GM12878 (cell line): Measurements from ENCODE around the gene INSYN2B. TPM values are rescaled to one million over a fixed set of nuclear protein-coding genes. Genes with fewer than 3 reads are reported as not detected.

Experiments
- ATAC-seq: fragments of 200-7000 bp; cut with Tn5 transposase; 3 replicates; pipeline ENCODE4 v1.9.1; 2020; ENCODE audit warnings: mild to moderate bottlenecking, moderate library complexity
- BruUV-seq: library from RNA; stranded (reverse); fragments of 400-500 nt; replicated peaks from 2 replicates; lab custom pipeline; 2021; lab: Mats Ljungman, UMichigan
- CTCF ChIA-PET: fragments of 300-600 bp; sonication (Branson Sonifier 250); formaldehyde crosslinking; extraction: SDS; loops from one replicate; lab custom pipeline; 2021; ENCODE audit warnings: inconsistent platforms; lab: Yijun Ruan, JAX
- POLR2A ChIA-PET: fragments of 350-600 bp; formaldehyde crosslinking; extraction: SDS; loops from one replicate; lab custom pipeline; 2021; ENCODE audit warnings: inconsistent platforms; lab: Charles Lee
- RAD21 ChIA-PET: fragments of 300-600 bp; sonication (Branson Sonifier 250); formaldehyde crosslinking; loops from one replicate; lab custom pipeline; 2023; ENCODE audit warnings: antibody characterized with exemption; ENCODE audit not compliant: unreplicated experiment; lab: Charles Lee
- SMC1A ChIA-PET: fragments of 300-600 bp; sonication (Branson Sonifier 250); formaldehyde crosslinking; loops from one replicate; lab custom pipeline; 2023; ENCODE audit not compliant: unreplicated experiment, uncharacterized antibody; lab: Charles Lee
- DNase-seq: peaks from one replicate; pipeline ENCODE4 v3.0.0-alpha.2; 2011; ENCODE audit warnings: low read depth, low spot score
- FAIRE-seq: peaks from 3 replicates; lab custom pipeline; 2011; peaks lifted over from hg19 to GRCh38; lab: Jason Lieb, UNC
- H2AFZ ChIP-seq: 2 replicates; pipeline ENCODE4 v1.6.0; 2011; ENCODE audit warnings: low read depth, low read length, control low read depth; ENCODE audit not compliant: control insufficient read depth
- H3K27ac ChIP-seq: 2 replicates; pipeline ENCODE4 v1.5.1; 2011; ENCODE audit warnings: control low read depth; ENCODE audit not compliant: control insufficient read depth, insufficient read depth
- H3K27me3 ChIP-seq, 2 experiments: replicated peaks in 1 of 2; 2 replicates each; pipeline versions ENCODE4 v1.6.0 to v1.6.1; 2011; ENCODE audit warnings: low read length in 1 of 2; ENCODE audit not compliant: control insufficient read depth in 2 of 2, insufficient read depth in 2 of 2
- H3K36me3 ChIP-seq, 2 experiments: 2 replicates each; pipeline ENCODE4 v1.5.1; 2011; ENCODE audit warnings: low read length in 1 of 2; ENCODE audit not compliant: control insufficient read depth in 2 of 2, insufficient read depth in 2 of 2
- H3K4me1 ChIP-seq: 2 replicates; pipeline ENCODE4 v1.6.1; 2011; ENCODE audit warnings: mild to moderate bottlenecking, low read length, moderate library complexity, mixed read lengths; ENCODE audit not compliant: control insufficient read depth, insufficient read depth
- H3K4me2 ChIP-seq: 2 replicates; pipeline ENCODE4 v1.6.0; 2011; ENCODE audit warnings: control low read depth; ENCODE audit not compliant: control insufficient read depth, insufficient read depth
- H3K4me3 ChIP-seq: fragments of 200-600 bp; sonication (generic); 2 replicates; pipeline ENCODE4 v1.5.1; 2016
- H3K79me2 ChIP-seq: 2 replicates; pipeline ENCODE4 v1.6.0; 2011; ENCODE audit warnings: low read length; ENCODE audit not compliant: control insufficient read depth, insufficient read depth
- H3K9ac ChIP-seq: 2 replicates; pipeline ENCODE4 v1.8.0; 2011; ENCODE audit warnings: low read length, control low read depth, mixed read lengths; ENCODE audit not compliant: control insufficient read depth, insufficient read depth
- H3K9me3 ChIP-seq: replicated peaks from 3 replicates; pipeline ENCODE4 v1.5.1; 2011; ENCODE audit warnings: mild to moderate bottlenecking, low read length; ENCODE audit not compliant: control insufficient read depth, insufficient read depth
- H4K20me1 ChIP-seq: 2 replicates; pipeline ENCODE4 v1.6.0; 2011; ENCODE audit not compliant: control insufficient read depth, insufficient read depth
- ASH2L ChIP-seq: fragments of 300-600, 200-600 bp; sonication (generic); IDR thresholded peaks from 2 replicates; pipeline ENCODE4 v1.6.1; 2017; ENCODE audit warnings: low read depth, mild to moderate bottlenecking, borderline replicate concordance
- ATF2 ChIP-seq: IDR thresholded peaks from 2 replicates; pipeline ENCODE4 v1.6.1; 2012; ENCODE audit warnings: low read length, inconsistent platforms
- BHLHE40 ChIP-seq, 2 experiments: fragments of 450-650 bp in 1 of 2; IDR thresholded peaks; 2 replicates each; pipeline ENCODE4 v1.6.1; 2011 to 2017; ENCODE audit warnings: low read depth in 2 of 2, borderline replicate concordance in 1 of 2, improper control_type of control experiment in 1 of 2, low read length in 1 of 2, mild to moderate bottlenecking in 1 of 2
- CUX1 ChIP-seq: IDR thresholded peaks from 2 replicates; pipeline ENCODE4 v1.6.1; 2012; ENCODE audit warnings: improper control_type of control experiment, low read depth, low read length; ENCODE audit not compliant: insufficient replicate concordance
- EGR1 ChIP-seq, 2 experiments: IDR thresholded peaks; 1 replicate in 1 of 2; 2 replicates in 1 of 2; pipeline ENCODE4 v1.6.1; 2011 to 2012; ENCODE audit warnings: low read depth in 2 of 2, low read length in 2 of 2, borderline replicate concordance in 1 of 2, mild to moderate bottlenecking in 1 of 2, moderate library complexity in 1 of 2
- EP300 ChIP-seq, 2 experiments: fragments of 150-350 bp in 1 of 2; IDR thresholded peaks; 2 replicates each; pipeline ENCODE4 v1.6.1; 2011 to 2012; ENCODE audit warnings: low read depth in 2 of 2, low read length in 2 of 2, borderline replicate concordance in 1 of 2, improper control_type of control experiment in 1 of 2, inconsistent platforms in 1 of 2; ENCODE audit not compliant: control insufficient read depth in 1 of 2
- FOXM1 ChIP-seq: IDR thresholded peaks from 2 replicates; pipeline ENCODE4 v1.6.1; 2012; ENCODE audit warnings: low read depth, mild to moderate bottlenecking, inconsistent platforms, low read length, moderate library complexity
- GABPA ChIP-seq: IDR thresholded peaks from 2 replicates; pipeline ENCODE4 v1.6.1; 2014; ENCODE audit warnings: antibody characterized with exemption, low read depth, mild to moderate bottlenecking, inconsistent platforms
- HDGF ChIP-seq: fragments of 450-650 bp; IDR thresholded peaks from 2 replicates; pipeline ENCODE4 v1.6.1; 2016; ENCODE audit warnings: antibody characterized with exemption
- NR2C1 ChIP-seq: fragments of 450-650 bp; IDR thresholded peaks from 2 replicates; pipeline ENCODE4 v1.6.1; 2017; ENCODE audit warnings: antibody characterized with exemption, mild to moderate bottlenecking, moderate library complexity
- POLR2AphosphoS5 ChIP-seq: IDR thresholded peaks from 2 replicates; pipeline ENCODE4 v1.6.1; 2011; ENCODE audit warnings: mild to moderate bottlenecking, low read length, inconsistent platforms
- ZBTB11 ChIP-seq: fragments of 450-650 bp; formaldehyde crosslinking; IDR thresholded peaks from 2 replicates; pipeline ENCODE4 v1.5.0; 2022; ENCODE audit warnings: mild to moderate bottlenecking, missing genetic modification characterization
- ZSCAN29 ChIP-seq: fragments of 450-650 bp; IDR thresholded peaks from 2 replicates; pipeline ENCODE4 v1.6.1; 2017; ENCODE audit warnings: mild to moderate bottlenecking, moderate library complexity
- WGBS: methylation state at CpG from one replicate; pipeline ENCODE4 v1.1.6; 2016; ENCODE audit warnings: low lambda C conversion rate; ENCODE audit not compliant: insufficient replicate concordance, insufficient coverage; ENCODE audit errors: missing lambda C conversion rate; 5-methylcytosine and 5-hydroxymethylcytosine counted together
- in situ Hi-C: fragments of 300-500 bp; cut with MboI; formaldehyde crosslinking; loops from 9 replicates; pipeline ENCODE4 v1.14.3; 2018; ENCODE audit warnings: mixed read lengths
- intact Hi-C: fragments of 100-400 bp; cut with micrococcal nuclease; formaldehyde crosslinking; loops from one replicate; pipeline ENCODE4 v1.14.2; 2022; ENCODE audit not compliant: unreplicated experiment
- polyA plus RNA-seq, 11 experiments: library from polyadenylated mRNA; depleted of rRNA in 4 of 11; unstranded in 6 of 11; stranded (reverse) in 5 of 11; fragments of >200 nt; fragmentation: Nextera tagmentation in 4 of 11; fragmentation: Illumina TruSeq in 1 of 11; extraction: Ambion mirVana in 4 of 11; extraction: Trizol in 1 of 11; gene quantifications; 1 replicate in 1 of 11; 2 replicates in 10 of 11; pipeline versions ENCODE4 v1.2.1 to v1.2.3, GENCODE V29; 2011 to 2016; ENCODE audit warnings: inconsistent platforms in 2 of 11, missing spikeins in 2 of 11, low read depth in 1 of 11
- total RNA-seq, 4 experiments: library from RNA; depleted of rRNA in 3 of 4; stranded (reverse); fragments of >200 nt in 3 of 4; fragmentation: Illumina TruSeq in 1 of 4; extraction: Trizol in 1 of 4; gene quantifications; 2 replicates each; pipeline versions ENCODE4 v1.2.1 to v1.2.3, GENCODE V29; 2013 to 2021

The INSYN2B gene
- total and polyA plus RNA-seq, 10 of the 15 experiments (the other 5 are each of a cell fraction or from before 2014, with no cell fraction given) = 0.05 to 0.27 (median 0.13) TPM; not detected in 7

GRCh38 chr5:169943026-169943425 is 37.3 kb downstream of the INSYN2B start:
- FAIRE-seq (no peak), DNase-seq (no peak), ATAC-seq (no peak)
- Histone ChIP-seq H3K36me3 (peaks cover 0 to 11% of the 10 kb centered on the region in 2 experiments), H3K4me2 (no peak overlapping the region), H3K9me3 (no peaks in the 10 kb centered on the region), H3K79me2 (no peaks in the 10 kb centered on the region), H3K9ac (no peak overlapping the region), H3K4me1 (no peaks in the 10 kb centered on the region), H4K20me1 (no peaks in the 10 kb centered on the region), H3K27me3 (no peaks in the 10 kb centered on the region), H3K4me3 (no peak overlapping the region), H3K27ac (no peak overlapping the region), H2AFZ (no peak overlapping the region)
- in situ Hi-C loops (no loop called here), intact Hi-C loops (no loop called here)
- ChIA-PET CTCF (no interaction called here), POLR2A (interaction anchor here (0.7 kb wide), 1 partner anchor 19 kb away, joined by 3 read pairs; no protein-coding TSS in a partner anchor), SMC1A (interaction anchor here (1.4 to 1.6 kb wide), 2 partner anchors 20 to 138 kb away, joined by 3 to 5 read pairs; no protein-coding TSS in a partner anchor), RAD21 (no interaction called here)
- BruUV-seq = no TSS peak
- WGBS = 94% methylated on average over 4 of the region's 4 CpGs
- no peak for TF ChIP-seq GABPA
- no peak for TF ChIP-seq CUX1
- no peak for TF ChIP-seq ZSCAN29
- no peak for TF ChIP-seq FOXM1
- TF ChIP-seq EGR1 (IDR thresholded peaks at IDR 0.05; ENCODE audit: borderline replicate concordance in 1 of 2, low read depth in 2 of 2, low read length in 2 of 2) = no peak
- TF ChIP-seq NR2C1 = no peak
- TF ChIP-seq POLR2AphosphoS5 = no peak
- TF ChIP-seq ZBTB11 = no peak
- TF ChIP-seq EP300 (IDR thresholded peaks at IDR 0.05; ENCODE audit: borderline replicate concordance in 1 of 2, control insufficient read depth in 1 of 2, low read depth in 2 of 2, low read length in 2 of 2) = no peak
- no peak for TF ChIP-seq ATF2
- TF ChIP-seq ASH2L = no peak
- TF ChIP-seq BHLHE40 (IDR thresholded peaks at IDR 0.05; ENCODE audit: borderline replicate concordance in 1 of 2, low read depth in 2 of 2, low read length in 1 of 2) = no peak
- TF ChIP-seq HDGF = no peak
